Body of pancreas (tissue), 4 donors: ENCODE results near the gene ONECUT1. TPM values are rescaled to one million over a fixed set of nuclear protein-coding genes. Genes with fewer than 3 reads are reported as not detected.

Experiments used
- ATAC-seq: fragments of 150-250 bp; one replicate; pipeline ENCODE4 v1.9.1; 2016
- DNase-seq, 4 donors: peaks; one replicate each; pipeline ENCODE4 v3.0.0-alpha.2; 2019
- H3K27ac ChIP-seq, 4 donors: fragments of 200-600 bp; sonication (generic); 1 replicate in 3 of 4; 2 replicates in 1 of 4; pipeline versions ENCODE4 v1.5.1 to v1.6.1; 2016 to 2019; ENCODE audit warnings: mild to moderate bottlenecking in 1 of 4, mixed read lengths in 1 of 4, moderate library complexity in 1 of 4
- H3K27me3 ChIP-seq, 2 donors: fragments of 200-600 bp; sonication (generic); one replicate each; pipeline ENCODE4 v1.6.0; 2016; ENCODE audit warnings: mild to moderate bottlenecking in 1 of 2
- H3K36me3 ChIP-seq, 2 donors: fragments of 200-600 bp; sonication (generic); replicated peaks in 1 of 2; 2 replicates each; pipeline ENCODE4 v1.5.1; 2016; ENCODE audit warnings: low read depth in 2 of 2; ENCODE audit not compliant: insufficient read depth in 1 of 2
- H3K4me1 ChIP-seq: fragments of 200-600 bp; sonication (generic); one replicate; pipeline ENCODE4 v1.6.0; 2016
- H3K4me3 ChIP-seq, 2 donors: fragments of 200-600 bp; sonication (generic); 1 replicate in 1 of 2; 2 replicates in 1 of 2; pipeline ENCODE4 v1.5.1; 2016 to 2019
- H3K9me3 ChIP-seq, 3 donors: fragments of 200-600 bp; sonication (generic); 1 replicate in 2 of 3; 2 replicates in 1 of 3; pipeline ENCODE4 v1.5.1; 2016
- CTCF ChIP-seq, 7 experiments: fragments of 450-650 bp in 4 of 7; fragments of 200-600 bp in 3 of 7; sonication (generic) in 3 of 7; IDR thresholded peaks; one replicate each; pipeline ENCODE4 v1.5.1; 2016 to 2019; ENCODE audit warnings: antibody characterized with exemption in 7 of 7
- POLR2A ChIP-seq, 3 donors: fragments of 450-650 bp; IDR thresholded peaks; one replicate each; pipeline ENCODE4 v1.6.1; 2016; ENCODE audit warnings: antibody characterized with exemption in 3 of 3, mild to moderate bottlenecking in 2 of 3
- WGBS, 2 donors: methylation state at CpG; one replicate each; pipeline ENCODE4 v1.1.5; 2017; 5-methylcytosine and 5-hydroxymethylcytosine counted together
- intact Hi-C: fragments of 100-400 bp; cut with DNase I; formaldehyde crosslinking; loops from one replicate; pipeline ENCODE4 v1.15.1; 2023
- total RNA-seq, 2 donors: library from RNA; depleted of rRNA; stranded (reverse); fragments of >200 nt; gene quantifications; one replicate each; pipeline ENCODE4 v1.1.0, GENCODE V29; 2016

The ONECUT1 gene
- total RNA-seq, 2 donors from 2014 or later: 68.0 to 126 TPM

GRCh38 chr15:52734329-52734728, 55.8 kb downstream of the ONECUT1 start:
- TF ChIP-seq CTCF (IDR thresholded peaks at IDR 0.05): no peak
- TF ChIP-seq POLR2A (IDR thresholded peaks at IDR 0.05): no peak
- no peak overlapping the region for H3K27ac ChIP-seq
- no peaks in the 10 kb centered on the region for H3K9me3 ChIP-seq
- H3K4me1 ChIP-seq: peaks cover 21% of the 10 kb centered on the region
- H3K27me3 ChIP-seq: no peaks in the 10 kb centered on the region
- ATAC-seq: no peak
- no peak overlapping the region for H3K4me3 ChIP-seq
- intact Hi-C loops: loop anchor here (5.0 kb wide), 1 partner anchor 477 kb away; no protein-coding TSS in a partner anchor
- H3K36me3 ChIP-seq: no peaks in the 10 kb centered on the region
- WGBS, 2 donors: 52 to 63% methylated on average over 3 of the region's 3 CpGs
- no peak for DNase-seq

GRCh38 chr15:52733696-52734255, 56.4 kb downstream of the ONECUT1 start:
- H3K9me3 ChIP-seq: no peaks in the 10 kb centered on the region
- no peak overlapping the region for H3K4me3 ChIP-seq
- no peak for DNase-seq
- H3K4me1 ChIP-seq: peaks cover 21% of the 10 kb centered on the region
- intact Hi-C loops: loop anchor here (5.0 kb wide), 1 partner anchor 476 kb away; no protein-coding TSS in a partner anchor
- TF ChIP-seq POLR2A (IDR thresholded peaks at IDR 0.05) (no peak), CTCF (IDR thresholded peaks at IDR 0.05) (no peak)
- no peak for ATAC-seq
- H3K27me3 ChIP-seq: no peaks in the 10 kb centered on the region
- 64 to 80% methylated on average over 1 of the region's 1 CpG for WGBS, 2 donors
- H3K36me3 ChIP-seq: no peaks in the 10 kb centered on the region
- no peak overlapping the region for H3K27ac ChIP-seq

GRCh38 chr15:52733088-52733487, 57.0 kb downstream of the ONECUT1 start:
- ATAC-seq (no peak), DNase-seq (no peak)
- no peak overlapping the region for H3K27ac ChIP-seq
- no peaks in the 10 kb centered on the region for H3K9me3 ChIP-seq
- intact Hi-C loops: loop anchor here (5.0 kb wide), 1 partner anchor 476 kb away; no protein-coding TSS in a partner anchor
- TF ChIP-seq CTCF (IDR thresholded peaks at IDR 0.05): no peak
- TF ChIP-seq POLR2A (IDR thresholded peaks at IDR 0.05): no peak
- H3K4me1 ChIP-seq: peaks cover 21% of the 10 kb centered on the region
- no peak overlapping the region for H3K4me3 ChIP-seq
- H3K36me3 ChIP-seq: no peaks in the 10 kb centered on the region
- no peaks in the 10 kb centered on the region for H3K27me3 ChIP-seq

GRCh38 chr15:52732551-52732950, 57.6 kb downstream of the ONECUT1 start:
- WGBS, 2 donors: 71 to 75% methylated on average over 3 of the region's 3 CpGs
- Histone ChIP-seq H3K27me3 (no peaks in the 10 kb centered on the region), H3K27ac (no peak overlapping the region), H3K4me3 (no peak overlapping the region), H3K36me3 (no peaks in the 10 kb centered on the region), H3K9me3 (no peaks in the 10 kb centered on the region), H3K4me1 (peaks cover 21% of the 10 kb centered on the region)
- ATAC-seq (no peak), DNase-seq (no peak)
- intact Hi-C loops: loop anchor here (5.0 kb wide), 1 partner anchor 475 kb away; no protein-coding TSS in a partner anchor
- TF ChIP-seq POLR2A (IDR thresholded peaks at IDR 0.05) (no peak), CTCF (IDR thresholded peaks at IDR 0.05) (no peak)
